CMK (cell line): Measurements from ENCODE around the gene EAF2.
"Not testable (repeated sequence)": the region's sequence is repeated elsewhere in the genome, so short reads cannot be mapped to it uniquely, and the experiment has no call there.

ENCODE experiments used
- DNase-seq: peaks from one replicate; pipeline ENCODE4 v3.0.0-alpha.2; 2010; ENCODE audit warnings: low read depth

EAF2 gene

GRCh38 chr3:121834671-121835464 lies at the start of gene EAF2, which contains the start of gene IQCB1:
Gene EAF2, plus strand, starts transcription at chr3:121835209. Its CDS starts 77 bp downstream, at chr3:121835286.
Gene IQCB1, minus strand, starts transcription at chr3:121835060. Its CDS starts 6,100 bp downstream, at chr3:121828960.
- DNase-seq = peak; percentile 86

GRCh38 chr3:121786485-121786884 lies 48.5 kb upstream of the EAF2 start:
- DNase-seq = no peak

DNA sequence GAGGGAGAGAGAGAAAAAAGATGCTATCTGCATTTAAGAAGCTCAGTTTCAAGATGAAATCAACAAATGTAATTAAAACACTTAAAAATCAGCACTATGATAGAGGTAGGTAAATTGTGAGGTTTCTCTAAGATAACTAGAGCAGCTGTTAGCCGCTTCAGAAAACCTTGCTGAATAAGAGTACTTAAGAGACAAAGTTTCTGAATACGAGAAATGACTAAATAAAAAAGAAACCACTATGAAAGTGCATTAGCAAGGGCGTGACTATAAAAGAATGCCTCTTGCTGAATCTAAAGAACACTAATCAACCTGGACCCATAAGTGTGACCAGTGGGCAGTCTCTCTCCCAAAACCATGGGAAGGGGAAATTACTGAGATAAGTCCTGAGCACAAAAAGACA lies 41.9 kb upstream of the EAF2 start:
- no peak for DNase-seq

DNA sequence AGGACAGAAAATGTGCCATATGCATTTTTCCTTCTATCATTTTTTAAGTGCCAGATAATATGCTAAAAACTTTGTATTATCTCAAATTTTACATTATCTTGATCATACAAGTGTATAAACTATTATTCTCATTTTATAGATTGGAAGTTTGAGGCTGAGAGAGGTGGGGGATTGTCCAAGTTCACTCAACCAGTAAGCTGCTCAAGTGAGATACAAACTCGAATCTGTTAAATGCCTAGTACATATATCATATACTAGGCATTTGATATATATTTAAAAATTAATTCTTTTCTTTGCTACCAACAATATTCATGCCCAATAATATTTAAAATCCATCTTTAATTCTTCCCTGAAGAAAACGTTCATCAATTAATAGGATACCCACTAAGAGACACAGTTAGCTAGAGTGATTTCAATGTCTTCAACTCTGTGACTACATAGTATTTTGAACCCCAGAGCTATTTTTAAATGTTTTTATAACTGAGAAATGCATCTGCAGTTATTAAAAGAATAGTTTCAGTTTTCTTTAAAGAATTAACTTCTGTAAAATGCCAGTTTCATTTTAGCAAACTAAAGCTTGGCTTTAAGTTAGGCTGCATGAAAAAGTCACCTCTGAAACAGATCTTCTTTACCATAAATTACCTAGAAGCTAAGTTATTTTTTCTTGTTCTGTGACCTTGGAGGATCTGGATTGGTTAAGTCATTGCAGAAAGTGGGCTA lies 40.6 kb upstream of the EAF2 start:
- DNase-seq = no peak

- DNase-seq = no peak
These were observed 38.0 kb upstream of the EAF2 start for GRCh38 chr3:121796970-121797369.

GRCh38 chr3:121800906-121801305 lies 34.1 kb upstream of the EAF2 start:
- DNase-seq = no peak

DNA sequence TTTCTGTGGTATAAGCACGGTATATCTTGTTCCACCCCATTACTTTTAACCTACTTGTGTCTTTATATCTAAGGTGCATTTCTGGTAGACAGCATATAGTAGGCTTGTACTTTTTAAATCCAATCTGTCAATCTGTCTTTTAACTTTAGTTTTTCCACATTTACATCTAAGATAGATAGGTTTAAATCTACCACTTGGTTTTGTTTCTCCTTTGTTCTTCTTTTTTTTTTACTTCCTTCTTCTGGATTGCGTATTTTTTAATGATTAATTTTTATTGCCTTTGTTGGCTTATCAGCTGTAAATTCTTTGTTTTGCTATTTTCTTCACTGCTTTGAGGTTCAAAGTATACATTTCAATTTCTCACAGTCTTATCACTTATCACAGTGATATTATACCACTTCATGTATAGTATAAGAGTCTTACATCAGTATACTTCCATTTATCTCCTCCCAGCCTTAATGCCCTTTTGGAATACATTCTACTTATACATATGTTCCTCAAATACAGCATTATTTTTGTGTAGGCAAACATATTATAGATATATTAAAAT lies 31.2 kb upstream of the EAF2 start:
- DNase-seq = no peak

- DNase-seq = no peak
These were observed 25.8 kb upstream of the EAF2 start for GRCh38 chr3:121809249-121809648.

DNA sequence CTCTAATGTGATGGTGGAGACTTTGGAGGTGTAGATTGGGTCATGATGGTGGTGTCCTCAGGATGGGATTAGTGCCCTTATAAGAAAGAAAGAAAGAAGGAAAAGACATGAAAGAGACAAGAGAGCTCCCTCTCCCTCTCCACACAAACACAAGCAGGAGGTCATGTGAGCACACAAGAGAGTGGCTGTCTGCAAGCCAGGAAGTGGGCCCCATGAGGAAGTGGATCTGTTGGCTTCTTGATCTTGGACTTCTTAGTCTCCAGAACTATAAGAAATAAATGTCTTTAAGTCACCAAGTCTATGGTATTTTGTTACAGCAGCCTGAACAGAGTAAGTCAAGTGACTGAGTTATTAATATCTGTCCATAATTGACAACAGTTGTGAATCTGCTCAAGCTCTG lies 17.3 kb upstream of the EAF2 start:
- no peak for DNase-seq

DNA sequence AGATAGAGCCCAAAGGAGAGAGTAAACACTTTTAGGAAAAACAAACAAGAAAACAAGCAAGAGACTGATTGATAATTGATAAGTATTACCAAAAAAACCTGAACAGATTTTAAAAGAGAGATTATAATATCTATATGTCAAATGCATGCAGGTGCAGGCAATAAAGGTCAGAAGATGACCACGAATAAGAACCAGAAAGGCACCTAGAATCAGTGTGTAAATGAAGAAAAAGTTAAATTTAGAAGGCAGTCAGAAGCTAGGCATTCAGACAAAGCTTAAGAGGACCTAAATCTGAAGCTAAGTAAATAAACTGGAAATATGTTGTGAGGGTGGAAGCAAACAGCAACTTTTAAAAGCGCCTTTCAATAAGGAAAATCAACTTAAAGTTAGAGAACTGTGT lies 16.4 kb upstream of the EAF2 start:
- DNase-seq = no peak

DNA sequence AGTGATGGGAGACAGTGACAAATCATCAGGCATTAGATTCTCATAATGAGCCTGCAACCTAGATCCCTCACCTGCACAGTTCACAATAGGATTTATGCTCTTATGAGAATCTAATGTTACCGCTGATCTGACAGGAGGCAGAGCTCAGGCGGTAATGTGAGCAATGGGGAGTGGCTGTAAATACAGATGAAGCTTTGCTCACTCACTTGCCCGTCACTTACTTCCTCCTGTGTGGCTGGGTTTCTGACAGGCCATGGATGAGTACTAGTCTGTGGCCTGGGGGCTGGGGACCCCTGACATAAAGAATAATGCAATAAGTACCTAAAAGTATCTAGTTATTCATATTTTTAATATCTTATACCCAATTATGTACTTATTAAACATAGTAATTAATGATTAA lies 15.8 kb upstream of the EAF2 start:
- no peak for DNase-seq

- no peak for DNase-seq
These were observed 13.4 kb upstream of the EAF2 start for GRCh38 chr3:121821421-121822199.

- no peak for DNase-seq
These were observed 12.0 kb upstream of the EAF2 start for GRCh38 chr3:121822973-121823372.

DNA sequence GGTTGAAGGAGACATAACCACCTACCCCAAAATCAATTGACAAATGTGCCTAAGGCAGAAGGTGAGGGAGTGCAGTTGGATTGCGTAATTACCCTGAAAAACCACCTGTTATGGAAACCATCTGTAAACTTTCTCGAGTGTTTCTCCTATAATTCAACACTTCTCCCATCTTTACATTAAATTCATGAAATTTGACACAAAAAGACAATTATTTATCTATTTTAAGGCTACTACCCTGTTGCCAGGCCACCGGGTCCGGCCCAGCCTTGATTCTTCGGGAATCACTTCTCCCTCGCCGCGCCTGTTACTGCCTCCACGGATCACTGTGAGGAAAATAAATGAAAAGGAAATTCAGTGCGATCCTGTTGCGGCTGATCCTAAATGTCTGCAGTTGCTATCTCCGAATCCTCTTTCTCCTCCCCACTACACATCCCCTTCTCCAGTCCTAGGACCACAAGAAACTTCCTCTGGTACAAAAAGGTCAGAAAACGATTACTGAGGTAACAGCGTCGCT lies 795 bp upstream of the EAF2 start:
- DNase-seq = no peak

DNA sequence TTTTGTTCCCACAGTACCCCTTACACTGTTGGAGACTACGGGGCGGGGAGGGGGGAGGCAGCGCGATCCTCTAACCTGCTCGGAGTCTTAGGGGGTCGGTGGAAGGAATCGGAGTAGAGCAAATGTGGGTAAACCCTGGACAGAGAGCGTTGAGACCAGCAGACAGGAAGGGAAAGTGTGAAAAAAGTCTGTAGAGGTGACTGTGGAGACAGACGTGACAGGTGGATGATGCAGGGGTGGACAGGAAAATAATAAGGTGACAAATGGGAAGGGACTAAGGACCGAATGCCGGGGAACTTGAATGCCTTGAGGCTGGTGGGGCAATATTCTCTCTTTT lies 424 bp downstream of the EAF2 start:
- no peak for DNase-seq

DNA sequence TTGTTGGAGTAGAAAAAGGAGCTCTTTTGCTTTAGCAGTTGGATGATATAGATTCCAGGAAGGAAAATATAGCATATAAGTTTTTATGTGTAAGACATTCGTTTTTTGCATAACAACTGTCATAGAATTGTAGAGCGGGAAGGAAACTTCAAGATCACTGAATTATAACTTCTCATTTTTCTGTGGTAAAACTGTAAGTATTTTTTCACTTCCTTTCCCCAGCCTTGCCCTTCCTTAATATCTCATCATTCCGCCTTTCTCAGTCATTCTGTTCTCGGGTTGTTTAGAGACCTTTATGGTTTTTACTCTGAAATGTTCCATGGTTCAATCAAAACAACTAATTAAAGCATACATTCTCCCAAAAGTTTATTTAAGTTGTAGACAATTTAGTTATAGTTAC lies 1.1 kb downstream of the EAF2 start:
- DNase-seq = no peak

DNA sequence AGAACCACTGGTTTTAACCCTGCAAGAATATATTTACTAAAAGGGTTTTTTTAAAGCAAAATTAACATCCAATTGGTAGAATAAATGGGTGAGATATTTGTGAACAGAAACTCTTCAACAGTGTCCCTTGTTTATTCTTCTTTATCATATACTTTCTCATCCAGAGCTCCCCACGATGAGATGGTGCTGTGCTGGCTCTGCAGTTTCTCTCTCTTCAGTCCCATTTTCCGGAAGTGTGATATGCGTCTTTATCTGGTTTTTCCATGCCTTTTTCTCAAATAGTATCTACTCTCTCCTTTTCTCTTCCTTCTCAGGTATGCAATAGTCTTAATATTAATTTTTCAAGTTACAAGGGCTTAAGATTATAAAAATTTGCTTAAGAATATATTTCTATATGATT lies 1.5 kb downstream of the EAF2 start:
- no peak for DNase-seq

DNA sequence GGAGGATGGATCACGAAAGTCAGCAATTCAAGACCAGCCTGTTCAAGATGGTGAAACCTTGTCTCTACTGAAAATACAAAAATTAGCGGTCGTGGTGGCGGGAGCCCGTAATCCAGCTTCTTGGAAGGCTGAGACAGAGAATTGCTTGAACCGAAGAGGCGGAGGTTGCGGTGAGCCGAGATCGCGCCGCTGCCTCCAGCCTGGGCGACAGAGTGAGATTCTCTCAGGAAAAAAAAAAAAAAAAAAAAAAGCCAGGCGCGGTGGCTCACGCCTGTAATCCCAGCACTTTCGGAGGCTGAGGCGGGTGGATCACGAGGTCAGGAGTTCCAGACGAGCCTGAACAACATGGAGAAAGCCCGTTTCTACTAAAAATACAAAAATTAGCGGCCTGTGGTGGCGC lies 5.0 kb downstream of the EAF2 start:
- no peak for DNase-seq

GRCh38 chr3:121844892-121845291 lies 9.9 kb downstream of the EAF2 start:
- no peak for DNase-seq

DNA sequence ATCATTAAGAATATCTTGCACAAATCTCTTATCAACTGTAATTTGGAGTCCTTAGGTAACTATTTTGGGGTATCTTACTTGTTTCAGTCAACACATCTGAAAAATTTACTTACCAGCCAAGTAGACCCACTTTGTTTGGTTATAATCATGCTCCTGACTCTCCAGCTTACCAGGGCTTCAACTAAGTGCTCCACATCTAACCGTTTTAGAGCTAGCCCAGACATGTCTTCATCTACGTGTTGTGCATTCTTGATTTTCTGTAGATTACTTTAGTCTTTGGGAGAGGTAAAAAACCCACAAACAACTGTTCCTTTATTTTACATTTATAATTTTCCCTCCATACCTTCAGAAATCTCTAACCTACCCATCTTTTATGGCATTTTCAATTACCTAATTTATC lies 17.2 kb downstream of the EAF2 start:
- DNase-seq = no peak

GRCh38 chr3:121855555-121855954 lies 20.5 kb downstream of the EAF2 start:
- DNase-seq = no peak

GRCh38 chr3:121857778-121858177 lies 22.8 kb downstream of the EAF2 start:
- not testable (repeated sequence) for DNase-seq
